Keratinocyte (primary cell): ENCODE data around the gene MAML2. TPM values are rescaled to one million over a fixed set of nuclear protein-coding genes. Genes with fewer than 3 reads are reported as not detected.

Source experiments
- DNase-seq: peaks from one replicate; pipeline ENCODE4 v3.0.0-alpha.2; 2011; ENCODE audit warnings: low read depth, missing footprints, low spot score
- FAIRE-seq: peaks from 2 replicates; lab custom pipeline; 2011; peaks lifted over from hg19 to GRCh38; lab: Jason Lieb, UNC
- H2AFZ ChIP-seq: 2 replicates; pipeline ENCODE4 v1.6.0; 2012; ENCODE audit warnings: low read length, control low read depth, inconsistent platforms; ENCODE audit not compliant: control insufficient read depth
- H3K27ac ChIP-seq: 2 replicates; pipeline ENCODE4 v1.5.1; 2011; ENCODE audit warnings: low read length; ENCODE audit not compliant: control insufficient read depth, insufficient read depth
- H3K27me3 ChIP-seq: 3 replicates; pipeline ENCODE4 v1.6.0; 2011; ENCODE audit warnings: low read length; ENCODE audit not compliant: control insufficient read depth, insufficient read depth; ENCODE audit errors: extremely low read depth
- H3K36me3 ChIP-seq, 2 experiments: 2 replicates in 1 of 2; 3 replicates in 1 of 2; pipeline ENCODE4 v1.5.1; 2011; ENCODE audit warnings: low read length in 2 of 2, mild to moderate bottlenecking in 1 of 2; ENCODE audit not compliant: control insufficient read depth in 2 of 2, insufficient read depth in 2 of 2; ENCODE audit errors: extremely low read depth in 1 of 2
- H3K4me1 ChIP-seq: 3 replicates; pipeline ENCODE4 v1.5.1; 2011; ENCODE audit warnings: low read length; ENCODE audit not compliant: control insufficient read depth, insufficient read depth; ENCODE audit errors: extremely low read depth
- H3K4me2 ChIP-seq: 3 replicates; pipeline ENCODE4 v1.6.0; 2011; ENCODE audit warnings: low read depth, low read length; ENCODE audit not compliant: control insufficient read depth, insufficient read depth; ENCODE audit errors: extremely low read depth
- H3K4me3 ChIP-seq, 3 experiments: fragments of 200-600 bp in 1 of 3; sonication (generic) in 1 of 3; 2 replicates in 2 of 3; 3 replicates in 1 of 3; pipeline ENCODE4 v1.5.1; 2011 to 2016; ENCODE audit warnings: low read length in 3 of 3, mild to moderate bottlenecking in 3 of 3, control low read depth in 2 of 3, inconsistent platforms in 1 of 3, low read depth in 1 of 3, mixed read lengths in 1 of 3, mixed run types in 1 of 3, moderate library complexity in 1 of 3; ENCODE audit not compliant: control insufficient read depth in 2 of 3, insufficient read depth in 2 of 3; ENCODE audit errors: extremely low read depth in 1 of 3
- H3K79me2 ChIP-seq: 2 replicates; pipeline ENCODE4 v1.6.0; 2012; ENCODE audit warnings: low read length; ENCODE audit not compliant: control insufficient read depth, insufficient read depth
- H3K9ac ChIP-seq: 3 replicates; pipeline ENCODE4 v1.6.0; 2011; ENCODE audit warnings: low read length; ENCODE audit not compliant: control insufficient read depth, insufficient read depth; ENCODE audit errors: extremely low read depth
- H3K9me1 ChIP-seq: 3 replicates; pipeline ENCODE4 v1.6.0; 2011; ENCODE audit warnings: low read length; ENCODE audit not compliant: control insufficient read depth, insufficient read depth; ENCODE audit errors: extremely low read depth
- H3K9me3 ChIP-seq: 2 replicates; pipeline ENCODE4 v1.5.1; 2012; ENCODE audit warnings: low read depth, low read length; ENCODE audit not compliant: control insufficient read depth
- H4K20me1 ChIP-seq: 3 replicates; pipeline ENCODE4 v1.6.0; 2011; ENCODE audit warnings: low read length; ENCODE audit not compliant: control insufficient read depth, insufficient read depth; ENCODE audit errors: extremely low read depth
- EZH2 ChIP-seq: IDR thresholded peaks from one replicate; pipeline ENCODE4 v1.6.1; 2012; ENCODE audit warnings: inconsistent platforms, mild to moderate bottlenecking, low read length, moderate library complexity
- dilution Hi-C: fragments of 300-500 bp; cut with MboI; formaldehyde crosslinking; loops from one replicate; pipeline ENCODE4 v1.7.0; 2020; ENCODE audit warnings: low sequenced_read_pairs; ENCODE audit not compliant: extremely low pct_ligation_motif_present
- polyA plus RNA-seq, 5 experiments: library from polyadenylated mRNA; depleted of rRNA in 3 of 5; stranded (reverse) in 3 of 5; stranded (forward) in 1 of 5; unstranded in 1 of 5; fragments of >200 nt; gene quantifications; 1 replicate in 1 of 5; 2 replicates in 3 of 5; 3 replicates in 1 of 5; pipeline versions ENCODE4 v1.2.1 to v1.2.3, GENCODE V29; 2011 to 2012; ENCODE audit warnings: missing spikeins in 2 of 5, low read depth in 1 of 5, low replicate concordance in 1 of 5
- TF ChIP-seq, protein P1 (sequence below), 3 experiments: IDR thresholded peaks in 1 of 3; conservative IDR thresholded peaks in 1 of 3; optimal IDR thresholded peaks in 1 of 3; 2 replicates in 2 of 3; 3 replicates in 1 of 3; pipeline versions ENCODE3 to v1.5.1; 2011; ENCODE audit warnings: low read length in 3 of 3, mild to moderate bottlenecking in 3 of 3, moderate library complexity in 2 of 3, control low read depth in 1 of 3, inconsistent platforms in 1 of 3; ENCODE audit not compliant: insufficient read depth in 2 of 3; ENCODE audit errors: extremely low read depth in 1 of 3

Gene MAML2
- polyA plus RNA-seq, 1 donor (not counting 4 experiments of a cell fraction or from before 2014, with no cell fraction given): 4.2 TPM

DNA sequence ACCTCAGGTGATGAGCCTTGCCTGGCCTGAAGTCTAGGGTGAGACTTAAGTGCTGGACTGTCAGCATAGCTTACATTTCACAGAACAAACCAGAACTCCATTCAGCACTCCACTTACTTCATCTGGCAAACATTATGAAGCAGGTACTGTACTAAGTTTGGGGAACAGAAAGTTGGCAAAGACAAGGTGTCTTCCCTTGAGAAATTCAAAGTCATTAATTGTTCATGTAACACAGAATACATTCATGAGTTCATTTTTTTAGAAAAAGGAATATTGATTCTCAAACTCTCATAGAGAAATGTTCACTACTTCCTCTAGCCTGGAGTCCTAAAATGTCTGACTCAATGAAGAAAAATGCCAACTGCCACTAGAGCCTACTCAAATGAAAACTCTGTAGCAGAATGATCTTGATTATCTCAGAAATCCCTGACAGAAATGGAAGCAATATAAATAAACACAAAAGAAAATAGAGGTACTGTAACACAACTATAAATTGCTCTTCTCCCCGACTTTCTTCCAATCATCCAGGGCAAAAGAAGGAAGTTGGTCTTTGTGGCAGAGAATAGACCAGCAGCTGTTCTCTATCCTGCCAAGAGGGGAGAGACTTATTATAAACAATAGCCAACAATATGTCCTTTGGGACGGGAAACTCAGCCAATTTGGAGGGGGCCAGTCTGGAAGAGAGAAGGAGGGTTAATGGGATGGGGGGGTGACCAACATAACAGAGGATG is 289.9 kb downstream of the MAML2 start:
- H3K9me1 ChIP-seq: no peaks in the 10 kb centered on the region
- H3K9ac ChIP-seq: no peak overlapping the region
- dilution Hi-C loops: no loop called here
- no peaks in the 10 kb centered on the region for H3K36me3 ChIP-seq
- H3K79me2 ChIP-seq: no peaks in the 10 kb centered on the region
- TF ChIP-seq EZH2: no peak
- TF ChIP-seq, protein P1, sequence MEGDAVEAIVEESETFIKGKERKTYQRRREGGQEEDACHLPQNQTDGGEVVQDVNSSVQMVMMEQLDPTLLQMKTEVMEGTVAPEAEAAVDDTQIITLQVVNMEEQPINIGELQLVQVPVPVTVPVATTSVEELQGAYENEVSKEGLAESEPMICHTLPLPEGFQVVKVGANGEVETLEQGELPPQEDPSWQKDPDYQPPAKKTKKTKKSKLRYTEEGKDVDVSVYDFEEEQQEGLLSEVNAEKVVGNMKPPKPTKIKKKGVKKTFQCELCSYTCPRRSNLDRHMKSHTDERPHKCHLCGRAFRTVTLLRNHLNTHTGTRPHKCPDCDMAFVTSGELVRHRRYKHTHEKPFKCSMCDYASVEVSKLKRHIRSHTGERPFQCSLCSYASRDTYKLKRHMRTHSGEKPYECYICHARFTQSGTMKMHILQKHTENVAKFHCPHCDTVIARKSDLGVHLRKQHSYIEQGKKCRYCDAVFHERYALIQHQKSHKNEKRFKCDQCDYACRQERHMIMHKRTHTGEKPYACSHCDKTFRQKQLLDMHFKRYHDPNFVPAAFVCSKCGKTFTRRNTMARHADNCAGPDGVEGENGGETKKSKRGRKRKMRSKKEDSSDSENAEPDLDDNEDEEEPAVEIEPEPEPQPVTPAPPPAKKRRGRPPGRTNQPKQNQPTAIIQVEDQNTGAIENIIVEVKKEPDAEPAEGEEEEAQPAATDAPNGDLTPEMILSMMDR (optimal IDR thresholded peaks at IDR 0.05 in 1 of 3, IDR thresholded peaks at IDR 0.05 in 1 of 3, conservative IDR thresholded peaks at IDR 0.05 in 1 of 3; ENCODE audit: extremely low read depth in 1 of 3, insufficient read depth in 2 of 3, low read length in 3 of 3): no peak
- no peak overlapping the region for H3K27ac ChIP-seq
- FAIRE-seq (no peak), DNase-seq (no peak)
- no peaks in the 10 kb centered on the region for H4K20me1 ChIP-seq
- no peak overlapping the region for H3K4me2 ChIP-seq
- H3K4me3 ChIP-seq: no peak overlapping the region
- no peaks in the 10 kb centered on the region for H3K9me3 ChIP-seq
- H2AFZ ChIP-seq: no peak overlapping the region
- no peaks in the 10 kb centered on the region for H3K27me3 ChIP-seq
- H3K4me1 ChIP-seq: peaks cover 29% of the 10 kb centered on the region

DNA sequence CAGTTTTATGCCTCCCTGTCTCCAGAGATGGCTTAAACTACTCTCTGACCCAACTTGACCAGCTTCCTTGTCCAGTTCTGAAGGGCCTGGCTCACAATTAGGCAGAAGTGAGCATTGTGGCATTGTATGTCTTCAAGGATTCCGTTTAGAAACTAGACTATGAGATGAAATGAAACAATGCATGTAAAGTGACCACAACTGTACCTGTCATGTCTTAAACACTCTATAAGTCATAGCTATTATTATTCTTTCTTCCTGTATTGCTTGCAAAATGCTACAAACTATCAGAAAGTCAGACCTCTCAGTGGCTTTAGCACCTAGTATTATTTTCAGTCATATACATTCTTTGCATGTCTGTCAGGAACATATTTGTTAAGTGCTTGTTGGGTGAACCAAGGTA is 291.2 kb downstream of the MAML2 start:
- no peaks in the 10 kb centered on the region for H3K36me3 ChIP-seq
- no peaks in the 10 kb centered on the region for H3K9me1 ChIP-seq
- no peak for DNase-seq

More for the DNA sequence above, 291.2 kb downstream of the MAML2 start:
- Histone ChIP-seq H3K27ac (no peak overlapping the region), H4K20me1 (no peaks in the 10 kb centered on the region), H3K4me1 (peaks cover 29% of the 10 kb centered on the region), H3K4me2 (no peak overlapping the region), H2AFZ (no peak overlapping the region), H3K27me3 (no peaks in the 10 kb centered on the region), H3K79me2 (no peaks in the 10 kb centered on the region), H3K9me3 (no peaks in the 10 kb centered on the region), H3K9ac (no peak overlapping the region), H3K4me3 (no peak overlapping the region)
- FAIRE-seq: no peak
- TF ChIP-seq, protein P1 (optimal IDR thresholded peaks at IDR 0.05 in 1 of 3, IDR thresholded peaks at IDR 0.05 in 1 of 3, conservative IDR thresholded peaks at IDR 0.05 in 1 of 3; ENCODE audit: extremely low read depth in 1 of 3, insufficient read depth in 2 of 3, low read length in 3 of 3): no peak
- no peak for TF ChIP-seq EZH2
- dilution Hi-C loops: no loop called here
